Measurements from ENCODE around the gene ITM2C.

ITM2C gene

DNA sequence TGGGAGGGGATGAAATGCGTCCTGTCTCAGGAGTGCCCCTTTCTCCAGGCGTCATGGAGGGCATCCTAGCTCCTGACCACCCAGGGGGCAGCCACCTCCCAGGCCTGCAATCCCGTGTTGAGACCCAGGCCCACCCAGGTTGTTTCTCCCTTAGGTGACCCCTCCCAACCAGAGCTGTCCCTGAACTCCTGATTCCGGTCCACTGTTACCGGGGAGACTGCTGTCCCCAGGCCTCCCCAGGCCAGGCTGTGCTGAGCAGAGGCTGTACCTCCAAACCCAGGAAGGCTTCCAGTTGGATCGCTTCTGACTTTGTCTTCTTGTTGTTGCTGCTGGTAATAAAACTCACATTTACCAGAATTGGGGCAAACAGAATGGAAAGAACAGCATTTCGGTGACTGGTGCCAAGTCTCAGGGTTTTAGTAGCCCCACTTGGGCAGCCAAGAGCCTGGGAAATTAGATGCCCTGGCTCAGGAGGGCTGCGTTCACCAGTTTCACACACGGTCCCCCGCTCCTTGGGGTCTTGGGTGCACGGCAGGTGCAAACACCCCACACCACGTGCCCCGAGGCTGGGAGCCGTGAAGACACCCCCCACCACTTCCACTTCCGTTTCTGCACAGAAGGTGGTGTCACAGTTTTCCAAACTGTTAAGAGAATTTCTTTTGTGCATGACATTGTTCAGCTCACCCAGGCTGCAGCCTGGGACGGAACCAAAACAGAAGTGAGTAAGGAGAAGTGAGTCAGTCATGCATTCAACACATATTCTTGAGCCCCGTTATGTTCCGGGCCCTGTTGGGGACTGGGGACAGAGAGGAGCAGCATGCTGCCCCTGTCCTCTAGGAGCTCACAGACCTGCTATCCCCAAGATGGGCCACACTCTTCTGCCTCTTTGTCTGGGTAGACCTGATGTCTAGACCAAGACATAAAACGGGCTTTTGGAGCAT lies 29.4 kb downstream of the ITM2C start:
- peak; percentile 37 for DNase-seq

DNA sequence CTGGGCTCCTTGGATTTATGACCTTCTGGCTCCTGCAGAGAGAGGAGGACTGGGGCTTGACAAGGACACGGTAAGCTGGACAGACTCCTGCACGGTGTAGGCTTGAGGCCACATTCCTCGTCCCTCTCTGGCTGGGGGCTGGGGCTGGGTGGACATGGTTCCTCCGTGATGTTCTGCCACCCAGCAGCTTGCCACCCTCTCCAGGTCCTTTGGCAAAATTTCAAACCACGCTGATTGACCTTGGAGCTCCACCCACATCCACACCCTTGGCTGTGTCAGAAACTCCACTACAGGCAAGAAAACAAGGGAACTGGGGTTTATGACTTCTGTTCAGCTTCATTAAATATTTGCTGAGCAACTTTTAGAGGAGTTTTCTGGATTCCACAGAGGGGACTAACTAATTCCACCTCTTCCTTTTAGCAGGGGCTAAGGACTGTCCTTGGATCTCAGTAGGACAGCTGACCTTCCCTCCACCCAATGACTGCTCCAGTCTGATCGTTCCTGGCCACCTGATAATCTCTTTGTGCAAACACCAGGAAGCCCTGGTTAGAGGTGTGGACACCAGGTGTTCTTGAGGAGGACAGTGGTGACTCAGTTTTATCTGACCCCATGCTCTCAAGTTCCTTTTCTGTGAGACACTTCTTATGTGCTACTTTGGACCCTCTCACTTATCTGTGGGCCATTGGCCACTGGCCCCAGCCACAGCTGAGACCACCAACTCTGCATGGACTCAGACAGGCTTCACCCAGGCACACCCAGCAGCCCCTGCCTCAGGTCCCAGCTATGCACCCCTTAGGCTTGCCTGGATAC lies 31.0 kb downstream of the ITM2C start:
- peak; percentile 33 for DNase-seq

DNA sequence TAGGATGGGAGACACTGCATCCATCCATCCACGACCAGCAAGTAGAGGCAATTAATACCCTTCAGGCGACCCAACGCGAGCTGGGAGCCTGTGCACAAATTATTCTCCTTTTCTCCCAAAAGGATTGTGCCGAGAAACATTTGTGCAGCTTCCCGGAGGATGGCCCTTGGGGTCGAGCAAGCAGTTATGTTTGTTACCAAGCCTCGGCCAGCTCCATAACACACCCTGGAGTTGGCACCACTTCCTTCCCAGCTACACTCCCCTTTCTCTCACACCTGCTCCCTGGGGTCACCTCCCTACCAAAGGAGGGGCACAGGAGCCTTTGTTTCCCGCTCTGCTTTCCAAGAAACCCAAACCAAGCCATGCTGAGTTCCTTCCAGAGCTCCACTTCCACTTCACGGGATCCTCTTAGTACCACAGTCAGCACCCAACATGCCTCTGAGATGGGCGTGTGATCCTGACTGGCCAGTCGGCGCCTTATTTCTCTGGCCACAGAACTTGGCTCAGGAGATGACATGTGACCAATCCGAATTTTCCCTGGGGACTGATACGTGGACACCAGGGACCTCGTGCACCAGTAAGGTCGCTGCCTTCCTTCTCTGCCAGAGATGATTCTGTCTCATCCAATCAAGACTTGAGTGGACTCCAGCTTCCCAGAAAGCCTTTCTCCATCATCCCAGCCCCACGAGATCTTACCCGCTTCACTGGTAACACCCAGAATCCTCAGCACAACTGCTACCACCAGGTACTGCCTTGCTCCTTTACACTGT lies 31.8 kb downstream of the ITM2C start:
- peak; percentile 34 for DNase-seq

DNA sequence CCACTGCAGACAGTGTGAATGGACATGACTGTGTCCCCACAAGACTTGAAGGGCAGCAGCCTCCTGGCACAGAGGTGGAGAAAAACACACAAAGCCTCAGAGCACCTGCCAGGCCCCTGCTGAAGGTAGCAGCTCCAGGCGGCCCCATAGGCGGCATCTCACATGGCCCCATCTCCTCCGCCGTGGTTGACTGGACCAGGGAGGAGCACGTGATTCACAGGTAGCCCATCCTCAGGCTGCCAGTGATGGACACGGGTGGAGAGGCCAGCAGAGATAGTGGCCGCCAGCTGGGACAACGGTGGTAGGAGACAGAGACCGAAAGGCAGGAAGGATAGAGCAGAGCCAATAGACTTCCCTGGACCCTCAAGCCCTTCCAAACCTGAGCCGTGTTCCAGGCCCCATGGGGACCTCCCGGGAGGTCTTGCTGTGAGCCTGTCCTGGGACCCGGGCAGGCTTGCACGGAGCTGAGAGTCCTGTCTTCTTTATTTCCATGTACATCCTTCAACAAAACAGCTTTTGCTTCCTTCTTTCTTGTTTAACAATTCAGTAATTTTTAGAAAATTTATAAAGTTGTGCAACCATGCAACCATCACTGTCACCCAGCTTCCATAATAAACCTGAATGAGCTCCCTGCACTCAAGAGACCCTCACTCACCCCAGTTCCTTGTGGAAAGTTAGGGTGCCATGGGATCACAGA lies 33.4 kb downstream of the ITM2C start:
- peak; percentile 42 for DNase-seq

DNA sequence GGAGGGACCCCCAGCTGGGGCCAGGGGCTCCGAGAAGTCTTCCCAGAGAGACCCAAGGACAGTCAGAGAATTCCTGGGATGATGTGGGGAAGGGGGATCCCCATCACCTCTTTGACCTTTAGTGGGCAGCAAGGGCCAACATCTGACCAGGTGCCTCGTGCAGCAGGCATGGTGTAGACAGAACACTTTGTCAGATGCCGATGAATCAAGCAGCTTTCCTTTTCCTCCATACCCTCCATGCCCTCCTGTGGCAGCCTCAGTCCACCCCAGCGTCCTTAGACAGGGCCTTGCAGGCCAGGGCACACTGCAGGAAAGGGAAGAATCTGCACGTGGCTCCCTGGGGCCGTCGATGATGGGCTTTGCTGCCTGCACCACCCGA lies 34.0 kb downstream of the ITM2C start:
- DNase-seq, result peak; percentile 41

DNA sequence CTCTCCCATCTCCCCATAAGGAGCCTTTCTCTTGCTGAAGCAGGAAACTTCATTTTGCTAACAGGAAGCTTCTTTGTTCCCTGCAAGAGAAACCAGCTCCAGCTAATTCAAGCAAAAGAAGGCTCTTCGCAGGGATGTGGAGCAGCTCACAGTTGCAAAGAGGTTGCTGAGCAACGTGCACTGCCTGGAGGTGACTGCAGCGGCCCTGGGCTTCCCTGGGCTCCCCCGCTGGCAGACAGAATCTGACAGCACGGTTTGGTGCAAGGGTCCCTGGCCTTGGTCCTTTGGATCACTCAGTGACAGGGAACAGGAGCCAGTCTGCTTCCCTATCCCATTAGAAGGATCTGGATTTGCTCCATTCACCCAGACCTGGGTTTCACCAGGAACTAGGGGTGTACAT lies 34.5 kb downstream of the ITM2C start:
- DNase-seq, result peak; percentile 62

DNA sequence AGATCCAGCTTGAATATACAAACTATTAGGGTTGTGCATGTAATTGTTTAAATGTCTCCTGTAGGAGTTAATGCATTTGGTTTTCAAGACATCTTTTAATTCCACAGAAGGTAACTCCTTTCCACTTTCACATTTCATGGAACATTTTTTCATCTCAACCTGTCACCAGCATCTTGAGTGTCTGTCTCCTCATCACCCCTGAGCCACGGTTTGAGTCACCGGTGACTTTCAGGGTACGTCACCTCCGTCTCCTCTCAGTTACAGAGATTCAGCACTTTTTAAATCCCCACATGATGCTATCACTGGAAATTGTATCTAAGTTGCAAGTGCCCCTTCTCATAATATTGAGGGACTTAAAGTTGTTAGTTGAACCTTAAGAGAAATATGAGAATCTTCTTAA lies 35.0 kb downstream of the ITM2C start:
- no peak for DNase-seq

DNA sequence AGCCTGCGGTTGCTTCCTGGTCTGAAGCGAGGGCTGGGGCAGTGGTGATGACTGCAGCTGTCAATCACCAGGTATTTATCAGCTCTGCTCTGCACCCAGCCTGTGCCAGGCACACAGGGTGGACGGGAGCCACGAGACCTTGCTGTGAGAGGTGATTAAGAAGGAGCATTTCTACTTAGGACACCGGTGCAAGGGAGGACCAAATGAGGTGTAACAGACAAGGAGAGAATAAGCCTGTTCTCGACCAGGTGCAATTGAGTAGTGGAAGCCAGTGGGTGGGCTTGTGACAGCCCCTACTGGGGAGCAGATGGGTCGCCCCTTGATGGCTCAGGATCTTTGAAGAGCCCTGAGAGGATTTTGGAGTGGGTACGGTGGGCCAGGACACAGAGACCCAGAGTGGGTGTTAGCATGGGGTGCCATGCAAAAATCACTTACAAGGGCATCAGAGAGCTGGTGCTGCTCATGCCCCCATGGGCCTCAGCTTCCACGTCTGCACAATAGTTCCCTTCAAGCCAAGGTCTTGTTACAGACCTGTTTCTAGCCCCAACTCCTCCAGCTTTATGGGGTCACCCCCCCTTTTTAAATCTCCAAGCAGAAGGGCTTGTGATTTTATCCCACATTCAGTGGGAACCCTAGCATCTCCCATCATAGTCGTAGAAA lies 35.7 kb downstream of the ITM2C start:
- peak; percentile 31 for DNase-seq

DNA sequence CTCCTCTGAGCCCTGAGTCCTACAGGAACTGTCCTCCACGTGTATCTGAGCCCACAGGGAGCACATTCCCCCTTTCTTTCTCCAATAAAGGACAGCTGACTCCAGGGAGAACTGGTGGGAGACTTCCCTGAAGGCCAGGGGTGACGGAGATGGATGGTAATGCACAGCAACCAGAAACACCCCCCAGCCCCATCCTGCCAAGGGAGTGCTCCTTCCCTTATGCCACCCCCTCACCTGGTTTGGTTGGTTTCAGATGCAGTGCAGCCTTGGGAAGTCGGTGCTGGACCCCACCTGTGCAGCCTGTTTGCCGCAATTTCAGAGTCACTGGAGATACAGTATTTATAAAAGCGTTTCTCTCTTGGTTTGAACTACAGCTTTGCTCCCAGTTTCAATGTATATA lies 36.3 kb downstream of the ITM2C start:
- DNase-seq, result peak; percentile 42

DNA sequence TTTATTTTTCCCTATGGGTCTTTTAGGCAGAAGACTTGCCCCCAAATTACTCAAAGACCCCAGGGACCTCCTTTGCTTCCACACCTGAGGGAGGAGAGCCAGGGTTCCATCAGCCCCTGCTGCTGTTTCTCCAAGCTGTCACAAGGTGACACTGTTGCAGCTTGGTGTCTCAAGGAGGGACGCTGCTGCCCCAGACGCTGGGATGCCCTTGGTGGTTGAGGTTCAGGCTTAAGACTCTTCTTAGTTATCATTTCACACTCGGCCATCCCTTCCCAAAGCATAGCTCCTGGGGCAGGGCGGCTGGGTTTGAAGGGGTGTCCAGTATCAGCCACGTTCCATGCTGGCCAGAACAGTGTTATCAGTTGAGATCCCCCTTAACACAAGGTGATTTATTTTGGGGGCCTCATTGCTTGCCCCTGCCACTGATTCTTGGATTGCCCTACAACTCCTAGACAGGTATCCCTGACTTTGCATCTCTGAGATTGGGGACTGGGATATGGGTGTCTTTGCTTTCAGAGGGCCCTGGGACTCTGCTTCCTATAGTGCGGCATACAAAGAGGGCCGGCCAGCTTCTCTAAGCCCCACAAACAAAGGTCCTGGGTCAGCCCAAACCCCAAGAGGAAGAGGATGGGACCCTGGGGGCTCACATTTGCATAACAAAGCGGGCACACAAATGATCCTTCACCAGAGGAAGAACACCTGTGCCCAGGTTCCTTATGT lies 37.6 kb downstream of the ITM2C start:
- peak; percentile 84 for DNase-seq

DNA sequence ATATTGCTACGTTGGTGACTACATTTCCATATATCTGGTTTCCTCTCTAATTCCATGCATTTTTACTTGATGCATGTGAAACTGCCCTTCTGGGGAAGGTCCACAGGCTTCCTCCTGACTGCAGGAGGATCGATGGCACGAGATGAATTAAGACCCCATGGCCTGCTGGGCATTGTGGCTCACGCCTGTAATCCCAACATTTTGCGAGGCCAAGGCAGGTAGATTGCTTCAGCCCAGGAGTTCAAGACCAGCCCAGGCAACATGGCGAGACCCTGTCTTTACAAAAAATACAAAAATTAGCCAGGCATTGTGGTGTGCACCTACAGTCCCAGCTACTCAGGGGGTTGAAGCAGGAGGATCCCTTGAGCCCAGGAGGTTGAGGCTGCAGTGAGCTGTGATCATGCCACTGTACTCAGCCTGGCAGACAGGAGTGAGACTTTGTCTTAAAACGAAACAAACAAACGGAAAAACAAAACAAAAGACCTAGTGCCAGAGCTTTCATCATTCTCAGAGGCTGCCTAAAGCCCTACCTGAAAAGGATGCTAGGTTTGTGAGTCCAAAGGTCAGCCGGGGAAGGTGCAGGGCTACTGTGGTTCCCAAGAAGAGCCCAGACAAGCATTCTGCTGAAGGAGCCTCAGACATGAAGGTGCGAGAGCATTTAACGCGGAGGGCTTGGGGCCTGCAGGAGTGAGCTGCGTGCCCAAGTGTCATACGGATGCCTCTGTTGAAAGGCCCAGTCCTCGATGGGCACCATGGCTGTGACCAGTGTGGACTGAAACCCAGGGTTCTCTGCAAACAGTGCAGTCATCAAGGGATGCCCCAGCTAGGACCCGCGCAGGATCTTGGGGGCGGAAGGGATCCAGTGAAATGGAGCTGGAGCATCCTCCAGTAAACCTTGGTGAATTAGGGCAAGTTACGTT lies 38.7 kb downstream of the ITM2C start:
- DNase-seq, result peak; percentile 33

DNA sequence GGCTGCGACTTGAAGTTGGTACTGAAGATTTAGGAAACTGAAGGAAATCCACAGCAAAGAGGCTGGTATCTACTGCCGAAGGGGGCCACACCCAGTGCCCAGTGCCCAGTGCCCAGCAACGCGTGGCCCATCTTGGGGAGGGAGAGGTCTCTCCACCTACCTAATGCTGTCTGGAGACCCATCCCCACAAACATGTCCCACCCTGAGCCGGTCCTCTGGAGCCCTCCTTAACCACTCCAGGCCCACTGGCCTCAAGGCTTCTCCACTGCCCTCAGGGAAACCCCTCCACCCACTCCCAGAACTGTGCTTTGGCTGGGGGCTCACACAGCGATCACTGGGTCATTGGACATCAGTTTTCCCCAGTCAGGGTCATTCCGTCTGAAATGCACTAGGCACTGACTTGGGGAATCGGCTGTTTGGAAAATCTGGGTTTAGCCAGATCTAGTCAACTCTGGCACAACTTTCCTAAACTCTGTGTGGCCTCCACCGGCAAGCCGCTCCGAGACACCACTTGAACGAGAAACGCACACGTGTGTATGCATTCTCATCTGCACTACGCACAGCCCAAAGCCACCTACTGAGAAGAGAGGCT lies 40.2 kb downstream of the ITM2C start:
- DNase-seq, result no peak

DNA sequence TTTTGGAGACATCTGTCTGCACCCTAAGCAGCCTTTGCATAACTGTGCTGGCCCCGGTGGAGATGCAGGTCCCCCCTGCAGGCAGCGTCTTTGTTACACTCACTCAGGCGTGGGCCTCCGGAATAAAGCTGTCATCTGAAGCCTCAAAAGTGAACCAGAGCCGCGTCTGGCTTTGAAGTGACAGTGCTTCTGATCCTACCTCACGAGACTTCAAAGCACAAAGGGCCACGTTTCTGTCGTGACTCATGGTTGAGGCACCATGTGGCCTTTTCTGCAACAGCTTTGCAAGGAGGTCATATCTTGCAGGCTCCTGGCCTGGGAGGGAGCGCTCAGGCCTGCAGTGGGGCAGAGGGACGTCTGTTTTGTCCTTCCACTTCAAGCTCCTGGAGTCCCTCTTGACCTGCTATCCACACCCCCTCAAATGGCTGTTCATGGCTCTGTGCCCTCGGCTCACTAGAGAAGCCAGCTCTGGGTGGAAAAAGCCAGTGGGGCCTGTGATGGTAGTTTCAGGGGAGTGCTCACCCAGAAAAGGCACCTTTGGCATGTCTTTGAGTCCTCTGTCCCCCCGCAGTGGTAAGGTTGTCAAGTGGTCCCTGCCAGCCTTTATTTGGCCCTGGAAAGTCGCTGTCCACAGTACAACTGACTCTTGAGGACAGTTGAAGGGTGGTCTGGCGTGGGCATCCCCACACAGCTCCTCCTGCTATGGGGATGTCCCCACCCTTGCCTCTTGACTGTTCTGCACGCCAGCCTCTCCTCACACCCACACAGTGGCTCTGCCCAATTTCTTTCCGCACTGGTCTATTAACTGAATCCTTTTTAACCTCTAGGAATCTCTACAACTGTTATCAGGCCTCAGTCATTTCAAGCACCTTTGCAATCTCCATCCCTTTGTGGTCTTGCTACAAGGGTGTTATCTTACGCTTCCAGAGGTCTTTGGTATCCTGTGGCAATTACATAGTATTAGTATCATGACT lies 41.0 kb downstream of the ITM2C start:
- peak; percentile 95 for DNase-seq

DNA sequence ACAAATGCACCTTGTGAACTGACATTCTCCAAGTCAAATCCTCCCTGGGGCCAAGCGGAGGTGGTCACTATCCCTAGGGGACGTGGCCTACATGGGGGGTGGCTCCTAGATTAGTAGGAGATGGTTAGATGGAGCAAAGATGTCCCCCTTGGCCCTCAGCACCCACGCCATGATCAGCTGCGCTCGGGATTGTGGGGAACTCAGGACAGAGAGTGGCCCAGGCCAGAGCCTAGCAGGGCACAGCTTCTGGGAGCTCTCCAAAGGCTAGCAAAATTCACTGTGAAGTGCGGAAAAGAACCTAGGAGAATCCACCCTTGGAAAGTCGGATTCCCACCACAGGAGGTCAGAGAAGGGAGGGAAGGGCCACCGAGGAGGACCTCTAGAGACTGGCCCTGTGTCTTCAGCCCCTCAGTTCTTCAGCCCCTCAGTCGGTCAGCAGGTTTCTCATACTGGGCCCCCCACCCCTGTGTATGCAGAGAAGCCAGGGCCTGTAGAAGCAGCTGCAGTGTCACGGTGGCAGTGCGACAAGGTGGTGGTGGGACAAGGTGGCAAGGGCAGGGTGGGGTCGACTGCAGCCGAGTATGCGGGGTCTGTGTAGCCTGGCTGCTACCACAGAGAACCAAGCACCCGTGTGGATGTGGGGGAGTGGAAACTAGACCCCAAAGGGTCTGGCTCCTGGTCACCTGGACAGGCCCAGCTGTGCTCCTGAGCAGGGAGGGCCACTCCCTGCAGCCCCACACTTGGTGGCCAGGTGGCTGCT lies 41.9 kb downstream of the ITM2C start:
- peak; percentile 27 for DNase-seq

DNA sequence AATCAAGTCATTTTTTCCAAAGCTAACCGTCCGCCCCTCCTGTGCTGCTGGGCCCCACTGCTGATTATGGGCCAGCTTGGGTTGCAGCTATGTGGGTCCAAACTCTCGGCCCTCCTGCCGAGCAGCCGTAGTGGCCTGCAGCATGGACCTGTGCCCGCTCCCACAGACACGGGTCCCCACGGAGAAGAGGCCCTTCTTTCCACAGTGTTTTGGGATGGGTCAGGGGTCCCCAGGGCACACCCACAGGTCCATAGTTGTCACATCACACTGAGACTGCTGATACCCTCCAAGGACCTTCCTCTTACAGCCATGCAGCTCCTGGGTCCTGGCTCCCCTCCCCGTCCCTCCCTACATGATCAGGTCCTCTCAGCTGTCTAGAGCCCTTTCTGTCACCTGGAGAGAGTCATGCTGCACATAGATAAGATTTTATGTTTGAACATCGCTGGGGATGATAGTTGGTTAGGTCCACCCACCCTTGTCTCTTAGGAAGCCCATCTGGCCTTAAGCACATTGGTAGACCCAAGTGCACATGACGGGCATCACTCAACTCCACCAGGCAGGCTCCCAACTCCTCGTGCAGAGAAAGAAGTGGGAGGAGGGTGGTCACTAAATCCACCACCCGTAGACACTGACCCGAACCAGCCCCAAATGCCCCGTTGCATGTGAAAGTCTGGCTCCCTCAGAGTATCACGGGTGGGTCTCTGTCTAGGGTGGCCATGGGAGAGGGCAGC lies 42.8 kb downstream of the ITM2C start:
- DNase-seq, result peak; percentile 50

DNA sequence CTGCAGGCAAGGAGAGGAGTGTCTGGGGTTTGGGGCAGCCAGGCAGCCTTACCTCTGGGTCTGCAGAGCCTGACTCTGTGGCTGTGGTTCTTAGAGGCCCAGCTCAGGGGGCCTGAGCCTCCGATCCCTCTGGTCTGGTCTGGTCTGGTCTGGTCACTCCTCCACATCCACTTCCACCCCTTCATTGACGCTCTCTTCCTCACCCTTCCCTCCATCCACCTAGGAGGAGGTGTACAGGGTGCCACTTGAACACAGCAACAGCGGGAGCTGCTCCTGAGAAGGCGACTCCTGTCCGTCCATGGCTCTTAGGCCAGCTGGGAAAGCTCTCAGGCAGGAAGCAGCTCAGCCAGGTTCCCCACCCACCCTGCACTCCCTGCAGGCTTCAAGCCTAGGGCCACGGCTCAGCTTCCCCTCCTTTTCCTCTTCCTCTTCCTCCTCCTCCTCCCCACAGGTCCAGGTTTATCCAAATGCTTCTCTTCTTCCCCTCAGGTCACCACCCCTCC lies 43.4 kb downstream of the ITM2C start:
- DNase-seq, result peak; percentile 55

Data from islet precursor cell (in vitro differentiated cells).